Activated CD4-positive, alpha-beta T cell treated with anti-CD3 and anti-CD28 coated beads for 48 hours (primary cell): ENCODE data around the gene TMED7.

Source experiments
- DNase-seq: peaks from one replicate; pipeline ENCODE4 v3.0.0-alpha.2; 2020

The TMED7 gene

DNA sequence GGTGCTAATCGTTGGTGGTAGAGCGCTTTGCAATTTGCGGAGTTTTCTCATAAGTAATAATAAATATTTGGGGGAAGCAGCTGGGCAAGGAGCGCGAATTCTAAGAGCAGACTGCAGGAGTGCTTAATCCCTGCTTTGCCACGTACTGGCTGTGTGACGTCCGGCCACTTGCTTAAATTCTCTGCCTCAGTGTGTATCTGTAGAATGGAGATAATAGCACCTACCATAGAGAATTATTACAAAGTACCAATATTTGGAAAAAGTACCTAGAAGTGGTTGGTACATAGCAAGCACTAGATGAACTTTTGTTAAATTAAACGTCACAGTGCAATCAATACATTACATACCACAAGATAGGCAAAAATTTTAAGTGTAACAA, 598 bp upstream of the TMED7 start:
- no peak for DNase-seq

DNA sequence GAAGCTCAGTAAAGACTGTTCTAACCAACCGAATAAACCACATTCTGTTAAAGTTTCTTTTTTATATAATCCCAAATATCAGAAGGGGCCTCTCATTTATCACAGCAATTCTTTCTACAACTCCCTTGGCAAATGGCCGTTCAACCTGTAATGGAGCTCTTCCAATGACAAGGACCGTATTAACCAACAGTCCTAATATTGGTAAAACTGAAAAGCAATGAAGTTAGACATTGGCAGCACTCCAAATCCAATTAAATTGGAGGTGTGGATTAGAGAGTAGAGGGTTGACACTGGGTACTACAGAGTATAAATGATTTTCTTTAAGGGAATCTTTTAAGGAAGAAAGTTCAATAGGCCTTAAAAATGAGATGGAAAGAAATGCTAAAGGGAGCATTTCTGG, 842 bp downstream of the TMED7 start:
- DNase-seq, result no peak

DNA sequence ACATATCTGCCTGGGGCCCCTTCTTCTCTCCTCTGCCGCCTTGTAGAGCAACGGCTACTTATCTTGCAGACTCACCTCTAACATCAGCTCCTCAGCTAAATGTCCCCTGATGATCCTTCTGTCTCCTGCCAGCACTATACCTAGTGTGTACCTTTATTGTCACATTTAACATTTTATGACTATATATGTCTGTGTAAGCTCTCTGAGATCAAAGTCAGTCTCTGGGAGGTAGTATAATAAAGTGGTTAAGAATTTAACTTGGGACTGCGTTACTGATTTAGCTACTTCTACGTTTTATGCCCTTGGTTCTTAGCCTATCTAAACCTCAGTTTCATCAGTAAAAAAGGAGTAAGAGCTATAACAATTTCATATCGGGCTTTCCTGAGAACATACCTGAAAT, 2.2 kb downstream of the TMED7 start:
- DNase-seq, result no peak

DNA sequence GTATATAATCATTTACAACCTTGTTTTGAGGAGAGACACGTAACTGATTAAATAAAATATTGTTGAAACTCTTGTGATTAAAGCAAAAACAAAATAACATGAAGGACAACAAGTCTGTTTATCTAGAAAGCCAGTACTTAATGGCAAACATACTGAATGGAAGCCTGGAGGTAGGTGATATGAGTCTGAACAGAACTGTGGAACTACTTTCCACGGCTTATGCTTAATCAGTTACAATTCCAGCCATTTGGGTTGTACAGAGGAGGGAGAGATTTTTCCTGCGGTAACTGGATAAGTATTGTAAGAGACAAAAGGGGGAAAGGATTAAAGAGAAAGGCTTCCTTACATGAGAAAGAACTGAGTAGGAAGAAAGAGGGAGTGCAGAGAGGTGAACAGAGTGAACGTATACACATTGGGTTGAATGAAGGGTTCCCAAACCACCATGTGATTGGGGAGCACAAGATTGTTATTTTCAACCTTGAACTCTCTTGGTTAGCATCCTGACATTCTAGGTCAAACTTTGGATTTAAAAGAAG, 4.4 kb downstream of the TMED7 start:
- no peak for DNase-seq

DNA sequence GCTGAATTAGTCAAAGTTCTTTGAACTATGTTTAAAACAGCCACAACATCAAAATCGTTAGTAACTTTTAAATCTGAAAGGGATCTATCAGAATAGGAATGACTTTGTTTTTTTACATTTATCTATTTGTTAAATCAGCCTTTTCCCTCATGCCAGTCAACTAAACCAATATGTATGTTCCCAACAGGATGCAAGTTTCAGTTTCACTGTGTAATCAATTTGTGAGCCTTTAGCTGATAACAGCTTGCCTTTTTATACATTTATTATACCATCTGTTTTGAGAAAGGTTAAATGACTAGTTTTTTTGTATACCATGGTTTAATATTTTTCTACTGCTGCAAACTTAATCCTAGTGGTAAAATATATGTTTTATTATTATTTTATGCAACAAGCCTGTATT, 8.9 kb downstream of the TMED7 start:
- DNase-seq, result no peak

DNA sequence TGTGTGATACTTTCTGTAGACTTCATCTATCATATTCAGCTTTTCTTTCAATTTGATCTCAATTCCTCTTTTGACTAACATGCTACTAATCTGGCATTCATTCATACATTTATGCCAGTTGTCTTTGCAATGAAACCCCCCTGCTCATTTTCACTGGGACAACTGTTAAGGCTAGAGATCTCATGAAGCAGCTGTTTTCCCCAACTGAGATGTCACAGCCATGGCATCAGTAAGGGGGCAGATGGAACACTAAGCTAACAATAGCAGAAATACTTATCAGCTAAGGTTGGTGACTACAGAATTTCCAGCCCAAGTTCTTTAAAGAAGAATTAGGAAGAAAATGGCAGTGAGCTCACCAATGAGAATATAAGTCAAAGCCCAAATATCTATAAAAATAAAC, 9.4 kb downstream of the TMED7 start:
- no peak for DNase-seq

DNA sequence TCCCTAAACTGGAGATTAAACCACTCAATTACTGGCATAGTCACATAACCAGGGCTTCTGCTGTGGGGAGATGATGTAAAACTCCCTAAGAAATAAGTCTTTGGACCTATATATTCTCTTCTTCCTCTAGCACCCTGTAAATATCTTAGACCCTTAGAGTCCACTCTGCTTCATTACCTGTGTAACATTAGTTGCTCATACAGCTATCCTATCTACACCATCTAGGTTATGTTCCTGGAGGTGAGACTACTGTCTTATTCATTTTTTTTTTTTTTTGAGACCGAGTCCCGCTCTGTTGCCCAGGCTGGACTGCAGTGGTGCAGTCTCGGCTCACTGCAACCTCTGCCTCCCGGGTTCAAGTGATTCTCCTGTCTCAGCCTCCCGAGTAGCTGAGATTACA, 14.0 kb downstream of the TMED7 start:
- DNase-seq, result no peak

DNA sequence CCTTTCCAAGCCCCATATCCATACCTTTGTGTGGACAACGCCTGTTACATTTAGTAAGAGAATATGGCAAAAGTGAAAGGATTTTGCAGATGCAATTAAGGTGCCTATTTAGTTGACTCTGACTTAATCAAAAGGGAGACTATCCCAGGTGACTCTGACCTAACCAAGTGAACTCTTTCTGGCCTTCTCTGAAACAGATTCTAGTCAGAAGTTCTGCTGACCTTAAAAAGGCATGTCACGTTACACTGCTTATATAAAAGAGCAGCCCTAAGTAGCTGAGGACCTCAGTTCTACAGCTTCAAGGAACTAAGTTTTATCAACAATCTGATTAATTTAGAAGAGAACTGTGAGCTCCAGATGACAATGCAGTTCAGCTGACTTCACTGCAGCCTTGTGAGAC, 17.9 kb downstream of the TMED7 start:
- no peak for DNase-seq

DNA sequence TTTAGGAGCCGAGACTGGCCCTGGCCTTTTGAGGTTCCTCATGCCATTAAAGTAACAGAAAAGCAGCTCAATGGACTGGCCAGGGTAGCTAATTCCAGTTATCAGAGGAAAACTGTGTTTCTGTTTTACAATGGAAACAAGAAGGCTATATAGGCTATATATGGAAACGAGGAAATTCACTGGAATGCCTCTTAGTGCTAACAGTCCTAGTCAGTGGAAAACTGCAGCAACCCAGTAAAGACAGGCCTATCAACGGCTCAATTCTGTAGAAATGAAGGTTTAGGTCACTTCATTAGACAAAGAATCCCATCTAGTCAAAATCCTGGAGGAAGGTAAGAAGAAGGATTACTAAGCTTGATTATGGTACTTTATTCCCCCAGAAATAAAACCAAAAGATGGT, 20.4 kb downstream of the TMED7 start:
- no peak for DNase-seq

DNA sequence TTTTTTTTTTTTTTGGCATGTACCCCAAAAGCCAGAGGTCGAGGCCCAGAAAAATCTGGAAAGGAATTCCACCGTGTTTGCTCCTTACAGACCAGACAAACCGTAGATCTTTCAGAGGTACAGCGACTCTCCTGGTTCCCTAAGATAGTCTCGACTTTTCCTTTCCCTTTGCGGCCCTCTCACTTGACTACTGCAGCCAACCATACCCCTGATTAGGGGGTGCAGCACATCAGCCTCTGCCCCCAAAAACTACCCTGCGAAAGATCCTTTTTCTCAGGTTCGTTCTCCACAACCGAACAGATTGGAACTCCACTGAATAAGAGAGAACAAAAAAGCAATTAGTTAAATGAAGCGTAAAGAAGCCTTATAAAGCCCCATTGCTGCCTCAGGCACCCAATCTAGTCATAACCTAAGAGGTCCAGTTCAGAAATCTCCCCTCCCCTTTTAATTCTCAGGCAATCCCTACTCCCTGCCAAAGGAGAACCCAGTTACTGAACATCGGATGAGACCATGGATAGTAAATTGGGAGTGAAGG, 23.2 kb downstream of the TMED7 start:
- no peak for DNase-seq

DNA sequence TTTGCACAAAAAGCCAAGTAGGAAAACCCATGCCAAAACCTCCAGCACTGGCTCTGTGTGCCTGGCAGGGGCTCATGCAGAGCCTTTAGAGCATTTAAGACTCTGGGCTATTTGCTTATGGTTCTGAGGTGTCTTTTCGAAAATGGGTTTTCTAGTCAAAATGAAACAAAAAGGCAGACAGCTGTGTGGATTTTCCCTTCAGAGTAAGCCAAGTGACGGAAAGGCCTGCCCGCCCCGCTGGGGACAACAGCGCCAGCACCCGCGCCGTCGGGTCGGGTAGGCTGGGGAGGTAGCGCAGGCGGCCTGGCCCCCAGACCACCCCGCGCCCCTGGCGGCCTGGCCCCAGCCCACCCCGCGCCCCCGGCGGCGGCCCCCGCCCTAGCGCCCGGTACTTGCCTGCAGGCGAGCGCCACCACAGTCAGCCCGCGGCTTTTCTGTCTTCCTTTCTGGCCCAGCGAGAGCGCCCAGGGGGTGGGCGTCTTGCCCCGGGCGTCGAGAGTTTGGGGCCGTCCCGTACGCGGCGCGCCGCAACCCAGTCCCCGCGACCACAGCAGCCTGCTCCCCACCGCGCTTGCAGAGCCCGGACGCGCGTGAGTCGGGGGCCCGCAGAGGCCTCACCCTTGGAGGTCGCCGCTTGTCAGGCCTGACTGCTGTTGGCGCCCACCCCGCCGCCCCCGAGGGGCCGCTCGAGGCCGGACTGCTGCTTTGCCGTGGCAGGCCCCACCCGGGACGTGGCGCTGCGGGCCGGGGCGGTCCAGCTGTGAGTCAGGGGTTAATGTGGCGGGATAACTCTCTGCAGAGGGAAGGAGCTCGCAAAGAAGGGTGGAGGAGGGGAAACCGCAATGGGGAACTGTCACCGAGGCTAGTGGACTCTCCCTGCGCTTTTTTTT, 23.9 kb downstream of the TMED7 start, which contains the start of gene TICAM2:
TSS of gene TICAM2 (minus strand) at position 779 of the 890 bp plus-strand sequence. CDS start 21,223 bp downstream, outside the sequence.
- DNase-seq, result peak; percentile 73

DNA sequence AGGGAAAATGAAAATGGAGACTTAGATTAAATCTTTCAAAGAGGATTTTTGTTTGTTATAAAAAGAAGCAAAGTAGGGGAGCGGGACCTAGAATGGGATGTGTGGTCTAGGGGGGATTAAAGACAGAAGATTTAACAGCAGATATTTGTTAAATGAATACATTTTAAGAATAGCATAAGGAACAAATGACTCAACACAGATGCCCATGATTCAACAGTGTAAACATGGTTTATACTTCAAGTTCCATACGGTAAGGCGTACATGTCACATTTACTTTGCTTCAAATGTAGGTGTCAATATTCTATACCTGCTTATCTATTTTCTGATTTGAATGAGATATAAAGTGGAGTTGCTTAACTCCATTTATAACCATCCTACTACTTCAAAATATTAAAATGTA, 25.1 kb downstream of the TMED7 start:
- DNase-seq, result no peak

DNA sequence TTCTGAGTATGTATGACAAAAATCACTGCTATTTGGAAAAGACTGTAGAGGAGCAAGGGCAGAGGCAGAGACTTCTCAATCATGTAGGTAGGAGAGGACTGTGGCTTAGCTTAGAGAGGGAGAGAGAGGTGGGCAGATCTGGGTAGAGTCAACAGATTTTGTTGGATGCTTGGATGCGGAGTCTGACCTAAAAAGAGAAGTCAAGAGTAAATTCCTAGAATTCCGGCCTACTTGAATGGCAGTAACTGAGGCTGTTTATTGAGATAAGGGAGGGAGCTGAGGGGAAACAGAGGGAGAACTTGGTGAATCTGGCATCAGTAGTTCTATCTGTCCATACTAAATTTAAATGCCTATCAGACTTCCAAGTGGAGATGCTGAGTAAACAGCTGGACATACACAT, 25.9 kb downstream of the TMED7 start:
- no peak for DNase-seq

DNA sequence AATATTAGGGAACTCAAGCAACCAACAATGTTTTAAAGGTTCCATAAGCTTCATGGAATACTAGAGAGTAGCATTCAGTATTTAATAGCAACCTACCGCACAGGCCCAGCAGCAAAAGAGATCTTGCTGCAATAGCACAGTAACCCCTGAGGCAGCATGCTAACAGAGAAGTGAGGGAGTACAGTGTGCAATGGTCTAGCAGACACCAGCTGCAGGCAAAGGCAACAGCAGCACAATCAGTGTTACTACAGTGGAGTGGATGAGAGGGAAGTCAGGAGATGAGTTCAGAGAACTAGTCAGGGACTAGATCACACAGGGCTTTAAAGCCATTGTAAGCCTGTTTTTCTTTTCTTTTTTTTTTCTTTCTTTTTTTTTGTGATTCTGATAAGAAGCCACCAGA, 26.3 kb downstream of the TMED7 start:
- no peak for DNase-seq

DNA sequence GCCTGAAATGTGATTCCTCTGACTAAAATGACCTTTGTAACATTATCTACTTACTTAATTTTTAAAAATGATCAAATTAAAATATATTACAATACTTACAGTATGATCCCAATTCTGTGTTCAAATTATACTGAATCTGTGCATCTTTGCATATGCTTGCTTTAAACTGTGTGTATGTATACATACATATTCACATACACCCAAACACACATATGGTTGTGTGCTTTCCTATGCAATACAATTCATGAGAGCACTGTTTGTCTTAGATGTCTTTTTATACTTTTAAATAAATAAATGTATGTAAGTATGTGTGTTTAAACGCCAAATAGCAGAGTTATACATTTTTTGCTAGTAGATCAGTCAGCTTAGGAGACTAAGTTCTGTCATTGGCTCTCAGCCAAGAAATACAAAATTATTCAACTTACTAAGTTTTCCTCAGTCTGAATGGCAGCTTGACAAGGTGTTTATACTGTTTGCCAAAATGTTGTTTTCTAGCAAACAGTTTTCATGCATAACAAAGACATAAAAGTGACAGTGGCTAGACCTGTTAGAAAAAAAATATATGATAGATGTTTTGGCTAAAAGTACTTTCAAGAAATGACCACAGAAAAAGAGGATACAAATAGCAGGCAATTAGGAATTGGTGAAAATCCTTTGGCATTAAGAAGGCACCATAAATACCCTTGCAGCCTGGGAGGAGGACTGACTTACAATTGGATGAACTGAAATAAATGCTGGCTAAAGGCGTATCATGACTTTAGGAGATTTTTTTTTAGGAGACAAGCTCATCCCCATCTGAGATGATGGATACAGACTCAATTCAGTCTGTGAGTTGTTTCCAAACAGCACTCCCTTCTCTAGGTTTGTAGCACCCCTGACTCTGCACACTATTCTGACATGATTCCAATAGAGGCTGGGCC, 31.4 kb downstream of the TMED7 start:
- DNase-seq, result no peak

DNA sequence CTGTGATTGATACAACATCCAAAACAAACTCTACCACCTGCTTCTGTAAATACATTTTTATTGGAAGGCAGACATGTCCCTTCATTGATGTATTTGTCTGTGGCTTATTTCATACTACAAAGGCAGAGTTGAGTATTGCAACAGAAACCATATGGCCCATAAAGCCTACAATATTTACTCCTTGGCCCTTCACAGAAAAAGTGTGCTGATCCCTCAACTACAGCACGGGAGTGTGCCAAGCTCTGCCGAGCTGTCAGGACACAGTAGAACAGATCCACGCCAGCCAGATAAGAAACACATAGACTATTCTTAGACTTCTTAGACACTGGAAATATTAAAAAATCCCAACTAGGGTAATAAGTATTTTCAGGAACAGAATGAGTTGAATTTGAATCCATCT, 36.8 kb downstream of the TMED7 start:
- DNase-seq, result no peak

DNA sequence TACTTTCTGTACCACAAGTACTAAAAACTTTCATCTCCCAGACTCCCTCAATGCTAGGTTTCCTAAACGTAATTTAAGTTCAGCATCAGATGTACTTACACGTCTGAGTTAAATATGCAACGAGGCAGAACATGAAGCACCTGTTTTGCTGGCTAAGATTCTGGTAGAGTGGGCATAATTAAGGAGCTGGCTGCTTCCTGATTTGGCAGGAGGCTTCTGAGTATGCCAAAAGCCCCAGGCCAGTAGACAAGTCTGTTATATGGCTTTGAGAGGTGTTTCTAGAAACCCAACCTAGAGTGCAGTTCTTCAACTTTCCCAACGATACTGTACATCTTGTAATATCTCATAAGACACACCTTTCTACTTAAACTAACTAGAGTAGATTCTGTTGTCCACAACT, 37.2 kb downstream of the TMED7 start:
- no peak for DNase-seq

DNA sequence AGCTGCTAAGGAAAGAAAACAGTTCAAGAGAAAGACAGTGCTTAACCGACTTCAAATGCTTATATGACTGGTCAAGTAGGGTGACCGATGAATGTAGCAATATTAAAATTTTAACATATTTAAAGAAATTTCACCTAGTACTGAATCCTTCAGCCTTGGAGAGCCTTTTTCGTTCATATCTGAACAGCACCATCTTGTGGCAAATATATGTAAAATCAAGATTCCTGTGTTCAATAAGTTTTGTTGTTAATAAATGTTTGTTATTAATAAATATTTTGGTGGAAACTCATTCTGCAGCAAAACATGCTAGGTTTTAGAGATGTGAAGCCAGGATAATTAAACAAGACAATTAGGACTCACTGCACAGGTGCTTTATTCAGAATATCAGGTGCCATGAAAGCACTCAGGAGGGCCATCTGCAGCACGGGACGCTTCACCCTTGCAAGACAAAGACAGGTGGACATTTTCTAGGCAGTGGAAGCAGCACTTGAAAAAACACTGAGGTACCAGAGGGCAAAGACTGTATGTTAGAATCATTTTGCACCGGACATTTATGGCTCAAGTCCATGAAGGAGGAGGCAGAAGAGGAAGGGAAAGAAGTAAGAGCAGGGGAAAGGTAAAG, 39.2 kb downstream of the TMED7 start:
- DNase-seq, result no peak

DNA sequence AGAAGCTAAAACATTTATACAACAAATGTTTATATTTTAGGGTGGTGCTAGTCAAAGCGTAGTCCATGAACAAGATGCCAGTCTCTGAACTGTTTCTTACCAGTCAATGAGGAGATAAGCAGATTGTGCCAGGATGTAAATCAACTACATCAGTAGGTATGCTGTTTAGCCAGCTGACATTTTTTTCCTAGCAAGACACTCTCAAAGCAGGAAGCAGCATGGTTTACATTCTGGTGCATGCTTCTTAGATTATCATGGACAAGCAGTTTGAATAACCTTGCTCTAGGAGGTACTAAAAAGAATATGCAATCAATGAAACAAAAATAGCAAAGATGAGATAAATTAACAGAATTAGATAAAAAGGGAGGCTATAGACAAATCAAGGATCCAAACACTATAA, 40.6 kb downstream of the TMED7 start:
- DNase-seq, result no peak

DNA sequence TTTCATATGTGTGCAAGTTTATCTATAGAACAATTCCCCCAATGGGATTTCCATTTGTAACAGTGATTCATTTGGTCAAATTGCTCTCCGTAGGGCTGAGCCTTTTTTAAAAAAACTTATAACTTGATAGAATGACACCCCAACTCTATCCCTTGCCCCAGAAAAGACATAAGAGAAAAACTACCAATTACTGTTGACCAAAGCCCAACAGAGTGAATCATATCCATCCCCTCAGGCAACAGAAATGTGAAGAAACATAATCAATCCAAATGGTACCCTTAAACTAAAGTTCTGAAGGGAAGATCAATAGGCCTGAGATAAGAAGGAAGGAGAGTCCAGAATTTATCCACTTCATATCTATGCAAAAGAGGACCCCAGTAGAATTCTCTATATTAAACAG, 41.3 kb downstream of the TMED7 start:
- DNase-seq, result no peak

DNA sequence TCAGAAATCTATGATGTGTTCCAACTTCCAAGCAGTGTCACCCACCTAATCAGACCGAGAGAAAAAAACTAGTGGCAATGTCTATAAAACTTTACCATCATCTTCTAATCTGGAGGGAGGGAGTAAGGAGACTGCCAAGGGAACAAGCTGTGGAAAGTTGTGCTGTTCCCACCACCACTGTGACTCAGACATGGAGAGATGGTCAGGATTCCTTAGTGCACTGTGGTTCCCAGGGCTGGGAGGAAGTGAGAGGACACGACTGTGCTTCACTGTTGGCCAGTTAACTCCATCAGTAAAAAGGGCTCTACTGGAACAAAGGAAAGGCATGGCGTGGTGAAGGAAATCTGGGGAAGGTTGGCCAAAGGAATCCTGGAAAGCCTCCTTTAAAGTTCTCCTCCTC, 42.4 kb downstream of the TMED7 start:
- DNase-seq, result no peak

DNA sequence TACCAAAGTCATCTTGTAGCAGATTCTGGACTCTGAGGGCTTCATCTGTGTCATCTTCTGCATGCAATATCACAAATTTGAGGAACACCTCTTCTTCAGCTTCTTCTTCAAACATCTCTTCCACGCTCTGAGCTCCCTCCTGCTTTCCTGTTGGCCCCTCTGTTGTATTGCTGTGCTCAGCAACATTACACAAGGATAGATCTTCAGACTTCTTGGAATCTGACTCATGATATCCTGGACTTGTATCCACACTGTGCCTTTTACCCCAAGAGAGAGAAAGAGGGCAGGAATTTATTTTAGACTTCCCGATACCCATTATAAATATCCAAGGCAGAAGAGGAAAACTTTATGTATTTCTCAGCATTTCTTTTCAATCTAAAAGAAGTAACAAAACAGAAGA, 44.9 kb downstream of the TMED7 start:
- no peak for DNase-seq

DNA sequence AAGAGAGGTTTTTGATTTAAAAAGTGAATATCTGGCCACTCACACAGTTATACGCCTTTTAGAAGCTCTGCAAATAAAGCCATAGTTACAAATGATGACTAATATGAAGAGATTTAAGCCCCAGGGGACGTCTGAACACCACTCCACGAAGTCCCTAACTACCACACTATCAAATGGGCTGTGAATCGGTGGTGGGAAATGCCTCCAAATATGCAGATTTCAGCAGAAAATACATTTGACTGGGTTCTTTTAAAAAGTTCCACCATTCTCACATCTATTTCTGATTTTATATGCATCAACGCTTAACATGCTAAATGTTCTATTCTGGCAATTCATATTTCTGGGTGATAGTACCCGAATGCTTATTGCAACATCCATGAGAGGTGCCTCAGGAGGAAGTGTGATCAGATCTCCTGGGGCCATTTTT, 46.1 kb downstream of the TMED7 start:
- DNase-seq, result no peak
